ENCODE results near the gene POLRMT. TPM values are rescaled to one million over a fixed set of nuclear protein-coding genes. Genes with fewer than 3 reads are reported as not detected.

Gene POLRMT
- total RNA-seq, result 17.2 and 21.5 TPM in 2 replicates
- polyA plus RNA-seq, result 7.3 and 13.5 TPM in 2 replicates
- polyA plus RNA-seq (2012), result 24.2 and 33.4 TPM in 2 replicates
- 115 and 194 TPM in 2 replicates for polyA minus RNA-seq (ENCODE audit: low replicate concordance)

DNA sequence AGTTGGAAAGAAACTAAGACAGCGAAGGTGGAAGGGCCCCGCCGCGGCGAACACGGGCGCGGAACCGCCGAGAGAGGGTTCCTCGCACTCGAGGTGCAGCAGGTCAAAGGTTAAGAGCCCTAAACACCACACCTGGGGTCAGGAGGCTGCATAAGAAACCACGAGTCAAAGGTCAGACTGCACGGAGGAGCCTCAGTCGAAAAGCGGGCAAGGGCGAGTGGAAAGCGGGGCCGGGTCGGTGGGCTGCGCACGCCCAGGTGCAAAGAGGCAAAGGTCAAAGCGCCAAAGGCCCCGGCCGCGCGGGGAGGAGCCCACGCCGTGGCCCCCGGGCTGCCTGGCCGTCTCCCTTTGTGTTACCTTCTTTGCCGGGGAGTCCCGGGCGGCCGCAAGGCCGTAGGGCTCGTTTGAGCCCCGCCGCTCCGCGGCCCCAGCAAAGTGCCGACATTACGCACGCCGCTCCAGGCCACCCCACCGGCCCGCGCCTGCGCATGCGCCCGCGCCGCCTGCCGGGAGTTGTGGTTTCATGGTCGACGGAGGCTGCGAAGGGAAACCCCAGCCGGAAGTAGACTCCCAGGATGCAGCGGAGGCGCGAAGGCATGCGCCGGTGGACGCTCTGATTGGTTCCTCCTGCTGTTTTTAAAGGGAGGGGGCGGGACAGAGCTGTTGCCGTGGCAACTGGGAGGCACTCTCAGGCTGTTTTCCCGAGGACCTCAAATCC, at the start of gene POLRMT:
TSS of gene POLRMT (minus strand) at position 470 of the 718 bp plus-strand sequence. CDS start at position 445, 25 bp downstream.
- H3K4me1 ChIP-seq (ENCODE audit: control insufficient read depth, extremely low read depth, insufficient read depth, low read length), result peaks cover 7% of the 10 kb centered on the region
- peak within 1 kb of the TSS; percentile 76 to 96 (median 88) for H3K4me3 ChIP-seq (replicated peaks in 1 of 4; ENCODE audit: control extremely low read depth in 1 of 4, insufficient read depth in 1 of 4, low read depth in 3 of 4, low read length in 4 of 4)
- H3K4me2 ChIP-seq (ENCODE audit: extremely low read depth, insufficient read depth, low read length), result peak within 1 kb of the TSS; percentile 98
- no peak for TF ChIP-seq EZH2 (IDR thresholded peaks at IDR 0.05; ENCODE audit: low read length, missing control alignments)
- TF ChIP-seq CTCF (conservative IDR thresholded peaks at IDR 0.05 in 1 of 2, IDR thresholded peaks at IDR 0.05 in 1 of 2; ENCODE audit: low read depth in 1 of 2, low read length in 2 of 2), result no peak
- H2AFZ ChIP-seq (ENCODE audit: low read length), result peak within 1 kb of the TSS; percentile 84
- H3K36me3 ChIP-seq (ENCODE audit: control insufficient read depth, insufficient read depth, low read length), result peaks cover 2% of the 10 kb centered on the region
- peaks cover 2% of the 10 kb centered on the region for H3K79me2 ChIP-seq (ENCODE audit: control insufficient read depth, insufficient read depth, low read length)
- no peaks in the 10 kb centered on the region for H3K27me3 ChIP-seq (ENCODE audit: control insufficient read depth, insufficient read depth, low read length)
- H3K27ac ChIP-seq (ENCODE audit: insufficient read depth, low read length), result peak within 1 kb of the TSS; percentile 72
- peak; percentile 96 to 98 for DNase-seq (ENCODE audit: low read depth in 2 of 2)
- no peaks in the 10 kb centered on the region for H4K20me1 ChIP-seq (ENCODE audit: control insufficient read depth, extremely low read depth, insufficient read depth, low read length)
- peak within 1 kb of the TSS; percentile 78 for H3K9ac ChIP-seq (ENCODE audit: insufficient read depth, low read length)
- H3K9me3 ChIP-seq (ENCODE audit: control insufficient read depth, insufficient read depth, low read depth, low read length), result no peaks in the 10 kb centered on the region

DNA sequence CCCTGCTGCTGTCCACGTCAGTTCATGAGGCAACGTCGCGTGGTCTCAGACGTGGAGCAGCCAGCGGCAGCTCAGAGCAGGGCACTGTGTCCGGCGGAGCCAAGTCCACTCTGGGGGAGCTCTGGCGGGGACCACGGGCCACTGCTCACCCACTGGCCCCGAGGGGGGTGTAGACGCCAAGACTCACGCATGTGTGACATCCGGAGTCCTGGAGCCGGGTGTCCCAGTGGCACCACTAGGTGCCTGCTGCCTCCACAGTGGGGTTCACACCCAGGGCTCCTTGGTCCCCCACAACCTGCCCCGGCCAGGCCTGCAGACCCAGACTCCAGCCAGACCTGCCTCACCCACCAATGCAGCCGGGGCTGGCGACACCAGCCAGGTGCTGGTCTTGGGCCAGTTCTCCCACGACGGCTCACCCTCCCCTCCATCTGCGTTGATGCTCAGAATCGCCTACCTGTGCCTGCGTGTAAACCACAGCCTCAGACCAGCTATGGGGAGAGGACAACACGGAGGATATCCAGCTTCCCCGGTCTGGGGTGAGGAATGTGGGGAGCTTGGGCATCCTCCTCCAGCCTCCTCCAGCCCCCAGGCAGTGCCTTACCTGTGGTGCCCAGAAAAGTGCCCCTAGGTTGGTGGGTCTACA, 49.5 kb upstream of the POLRMT start:
- Histone ChIP-seq H3K4me3 (replicated peaks in 1 of 4; ENCODE audit: control extremely low read depth in 1 of 4, insufficient read depth in 1 of 4, low read depth in 3 of 4, low read length in 4 of 4) (no peak overlapping the region), H2AFZ (ENCODE audit: low read length) (no peak overlapping the region), H3K9me3 (ENCODE audit: control insufficient read depth, insufficient read depth, low read depth, low read length) (no peaks in the 10 kb centered on the region), H3K79me2 (ENCODE audit: control insufficient read depth, insufficient read depth, low read length) (peaks cover 2% of the 10 kb centered on the region), H4K20me1 (ENCODE audit: control insufficient read depth, extremely low read depth, insufficient read depth, low read length) (no peaks in the 10 kb centered on the region), H3K4me2 (ENCODE audit: extremely low read depth, insufficient read depth, low read length) (no peak overlapping the region), H3K4me1 (ENCODE audit: control insufficient read depth, extremely low read depth, insufficient read depth, low read length) (peaks cover 5% of the 10 kb centered on the region), H3K27me3 (ENCODE audit: control insufficient read depth, insufficient read depth, low read length) (no peaks in the 10 kb centered on the region), H3K9ac (ENCODE audit: insufficient read depth, low read length) (no peak overlapping the region), H3K36me3 (ENCODE audit: control insufficient read depth, insufficient read depth, low read length) (no peaks in the 10 kb centered on the region), H3K27ac (ENCODE audit: insufficient read depth, low read length) (no peak overlapping the region)
- TF ChIP-seq EZH2 (IDR thresholded peaks at IDR 0.05; ENCODE audit: low read length, missing control alignments) (no peak), CTCF (conservative IDR thresholded peaks at IDR 0.05 in 1 of 2, IDR thresholded peaks at IDR 0.05 in 1 of 2; ENCODE audit: low read depth in 1 of 2, low read length in 2 of 2) (no peak)
- no peak for DNase-seq (ENCODE audit: low read depth in 2 of 2)
